ENCODE results near the gene LCN6. TPM values are rescaled to one million over a fixed set of nuclear protein-coding genes. Genes with fewer than 3 reads are reported as not detected.
"Not testable (repeated sequence)": the region's sequence is repeated elsewhere in the genome, so short reads cannot be mapped to it uniquely, and the experiment has no call there.

The LCN6 gene
- total RNA-seq, 6 experiments from 2014 or later, result 0.26 to 0.63 TPM; not detected in 4

- TF ChIP-seq, protein P1, sequence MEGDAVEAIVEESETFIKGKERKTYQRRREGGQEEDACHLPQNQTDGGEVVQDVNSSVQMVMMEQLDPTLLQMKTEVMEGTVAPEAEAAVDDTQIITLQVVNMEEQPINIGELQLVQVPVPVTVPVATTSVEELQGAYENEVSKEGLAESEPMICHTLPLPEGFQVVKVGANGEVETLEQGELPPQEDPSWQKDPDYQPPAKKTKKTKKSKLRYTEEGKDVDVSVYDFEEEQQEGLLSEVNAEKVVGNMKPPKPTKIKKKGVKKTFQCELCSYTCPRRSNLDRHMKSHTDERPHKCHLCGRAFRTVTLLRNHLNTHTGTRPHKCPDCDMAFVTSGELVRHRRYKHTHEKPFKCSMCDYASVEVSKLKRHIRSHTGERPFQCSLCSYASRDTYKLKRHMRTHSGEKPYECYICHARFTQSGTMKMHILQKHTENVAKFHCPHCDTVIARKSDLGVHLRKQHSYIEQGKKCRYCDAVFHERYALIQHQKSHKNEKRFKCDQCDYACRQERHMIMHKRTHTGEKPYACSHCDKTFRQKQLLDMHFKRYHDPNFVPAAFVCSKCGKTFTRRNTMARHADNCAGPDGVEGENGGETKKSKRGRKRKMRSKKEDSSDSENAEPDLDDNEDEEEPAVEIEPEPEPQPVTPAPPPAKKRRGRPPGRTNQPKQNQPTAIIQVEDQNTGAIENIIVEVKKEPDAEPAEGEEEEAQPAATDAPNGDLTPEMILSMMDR (IDR thresholded peaks at IDR 0.05), result no peak
- no peak for TF ChIP-seq POLR2A (IDR thresholded peaks at IDR 0.05)
- Histone ChIP-seq H3K9me3 (no peaks in the 10 kb centered on the region), H3K27me3 (no peaks in the 10 kb centered on the region), H3K4me1 (no peaks in the 10 kb centered on the region), H3K36me3 (no peaks in the 10 kb centered on the region), H3K4me3 (no peak overlapping the region), H3K27ac (no peak overlapping the region)
- DNase-seq (no peak), ATAC-seq (no peak)
- intact Hi-C loops (cut with DNase I), result no loop called here
- WGBS (ENCODE audit: insufficient coverage, low coverage, low lambda C conversion rate, missing lambda C conversion rate), result no CpG with 5 or more reads among the region's 18 CpGs
Observed at GRCh38 chr9:136756836-136757235, 8.5 kb upstream of the LCN6 start.

- intact Hi-C loops (cut with DNase I), result no loop called here
- 100% methylated on average over 1 of the region's 4 CpGs for WGBS (ENCODE audit: insufficient coverage, low coverage, low lambda C conversion rate, missing lambda C conversion rate)
- Histone ChIP-seq H3K27ac (no peak overlapping the region), H3K9me3 (no peaks in the 10 kb centered on the region), H3K27me3 (no peaks in the 10 kb centered on the region), H3K4me1 (no peaks in the 10 kb centered on the region), H3K36me3 (no peaks in the 10 kb centered on the region), H3K4me3 (no peak overlapping the region)
- TF ChIP-seq, protein P1 (IDR thresholded peaks at IDR 0.05), result no peak
- TF ChIP-seq POLR2A (IDR thresholded peaks at IDR 0.05), result no peak
- no peak for ATAC-seq
- DNase-seq, result no peak
Observed at GRCh38 chr9:136756134-136756438, 7.8 kb upstream of the LCN6 start.

GRCh38 chr9:136755302-136756133, 7.2 kb upstream of the LCN6 start:
- H3K27me3 ChIP-seq; H3K27ac ChIP-seq; ATAC-seq; H3K36me3 ChIP-seq; H3K9me3 ChIP-seq; H3K4me3 ChIP-seq; H3K4me1 ChIP-seq; intact Hi-C loops (cut with DNase I); DNase-seq: not testable (repeated sequence)
- WGBS (ENCODE audit: insufficient coverage, low coverage, low lambda C conversion rate, missing lambda C conversion rate), result 98% methylated on average over 8 of the region's 22 CpGs

- DNase-seq (no peak), ATAC-seq (no peak)
- Histone ChIP-seq H3K36me3 (no peaks in the 10 kb centered on the region), H3K4me1 (no peaks in the 10 kb centered on the region), H3K27ac (no peak overlapping the region), H3K4me3 (no peak overlapping the region), H3K27me3 (no peaks in the 10 kb centered on the region), H3K9me3 (no peaks in the 10 kb centered on the region)
- intact Hi-C loops (cut with DNase I), result no loop called here
- no CpG with 5 or more reads among the region's 24 CpGs for WGBS (ENCODE audit: insufficient coverage, low coverage, low lambda C conversion rate, missing lambda C conversion rate)
- no peak for TF ChIP-seq POLR2A (IDR thresholded peaks at IDR 0.05)
- TF ChIP-seq, protein P1 (IDR thresholded peaks at IDR 0.05), result no peak
Observed at GRCh38 chr9:136754626-136755301, 6.4 kb upstream of the LCN6 start.

DNA sequence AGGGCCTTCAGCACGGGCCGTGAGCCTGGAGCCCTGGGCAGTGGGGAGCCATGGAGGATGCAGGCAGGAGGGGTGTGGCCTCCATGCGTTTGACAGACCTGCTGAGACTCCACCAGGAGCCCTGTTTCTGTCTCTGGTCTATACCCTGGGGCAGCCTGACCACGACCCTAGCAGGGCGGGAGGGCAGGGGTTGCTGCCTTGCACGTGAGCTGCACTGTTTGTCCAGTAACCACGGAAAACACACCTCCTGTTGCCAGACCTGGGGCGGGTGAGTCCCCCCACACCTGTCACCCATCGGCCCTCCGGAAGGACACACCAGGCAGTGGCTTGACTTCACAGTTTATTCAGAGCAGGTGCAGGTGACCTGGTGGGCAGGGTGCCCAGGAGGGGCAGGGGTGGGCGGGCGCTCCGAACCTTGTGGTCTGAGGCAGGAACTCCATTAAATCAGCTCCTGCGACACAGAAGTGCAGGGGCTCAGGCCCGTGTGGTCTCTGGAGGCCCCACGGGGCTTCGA, 5.8 kb upstream of the LCN6 start:
- ATAC-seq, result no peak
- intact Hi-C loops (cut with DNase I), result no loop called here

More for the DNA sequence above, 5.8 kb upstream of the LCN6 start:
- Histone ChIP-seq H3K27ac (no peak overlapping the region), H3K36me3 (no peaks in the 10 kb centered on the region), H3K27me3 (no peaks in the 10 kb centered on the region), H3K4me1 (no peaks in the 10 kb centered on the region), H3K4me3 (no peak overlapping the region), H3K9me3 (no peaks in the 10 kb centered on the region)
- TF ChIP-seq, protein P1 (IDR thresholded peaks at IDR 0.05), result no peak
- no peak for TF ChIP-seq POLR2A (IDR thresholded peaks at IDR 0.05)
- no peak for DNase-seq
- WGBS (ENCODE audit: insufficient coverage, low coverage, low lambda C conversion rate, missing lambda C conversion rate), result no CpG with 5 or more reads among the region's 17 CpGs

Data from right lobe of liver (tissue), 6 donors.